GM06990 (cell line): ENCODE results near the gene PQBP1.
"Not testable (repeated sequence)": the region's sequence is repeated elsewhere in the genome, so short reads cannot be mapped to it uniquely, and the experiment has no call there.

Experiments
- DNase-seq: peaks from one replicate; pipeline ENCODE4 v3.0.0-alpha.2; 2011; ENCODE audit not compliant: insufficient read length; ENCODE audit errors: extremely low read depth
- H3K27me3 ChIP-seq: replicated peaks from 2 replicates; pipeline ENCODE4 v1.6.0; 2011; ENCODE audit warnings: low read length; ENCODE audit not compliant: control insufficient read depth, insufficient read depth
- H3K36me3 ChIP-seq: 2 replicates; pipeline ENCODE4 v1.5.1; 2011; ENCODE audit warnings: low read length; ENCODE audit not compliant: control insufficient read depth, insufficient read depth
- H3K4me3 ChIP-seq: replicated peaks from 2 replicates; pipeline ENCODE4 v1.5.1; 2011; ENCODE audit warnings: low read depth, mild to moderate bottlenecking, control low read depth, low read length
- TF ChIP-seq, protein P1 (sequence below): IDR thresholded peaks from 2 replicates; pipeline ENCODE4 v1.5.1; 2011; ENCODE audit warnings: low read length, control low read depth, mild to moderate bottlenecking, inconsistent platforms; ENCODE audit not compliant: insufficient read depth, poor library complexity, severe bottlenecking

PQBP1 gene, protein sequence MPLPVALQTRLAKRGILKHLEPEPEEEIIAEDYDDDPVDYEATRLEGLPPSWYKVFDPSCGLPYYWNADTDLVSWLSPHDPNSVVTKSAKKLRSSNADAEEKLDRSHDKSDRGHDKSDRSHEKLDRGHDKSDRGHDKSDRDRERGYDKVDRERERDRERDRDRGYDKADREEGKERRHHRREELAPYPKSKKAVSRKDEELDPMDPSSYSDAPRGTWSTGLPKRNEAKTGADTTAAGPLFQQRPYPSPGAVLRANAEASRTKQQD

DNA sequence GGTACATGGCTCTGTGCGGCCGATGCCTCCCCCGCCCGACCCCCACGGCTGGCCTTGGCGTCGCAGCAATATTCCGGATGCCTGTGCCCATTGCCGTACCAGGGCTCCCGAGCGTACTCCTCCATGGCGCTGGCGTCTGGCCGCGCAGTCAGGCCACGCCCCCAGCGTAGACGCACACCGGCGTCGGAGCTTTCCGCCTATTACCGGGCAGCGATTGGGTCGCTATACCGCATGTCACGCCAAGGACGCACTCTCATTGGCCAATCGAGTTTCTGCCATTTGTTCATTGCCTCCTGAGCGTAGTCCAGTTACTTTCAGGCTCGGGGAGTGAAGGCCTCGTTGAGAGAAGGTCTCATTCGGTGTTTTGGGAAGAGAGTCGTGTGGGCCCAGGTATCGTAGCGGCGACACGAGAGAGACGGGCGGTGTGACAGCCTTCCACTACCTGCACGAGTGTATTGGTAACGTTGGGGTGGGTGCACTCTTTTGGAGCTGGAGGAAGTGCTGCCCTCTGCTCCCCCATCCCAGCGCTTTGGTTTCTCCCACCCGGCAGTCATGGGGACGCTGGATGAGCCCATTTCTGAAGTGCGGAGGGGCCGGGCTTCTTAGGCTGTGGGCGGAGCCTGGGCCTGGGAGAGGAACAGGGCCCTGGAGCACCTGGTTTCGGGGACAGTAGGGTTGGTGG, at the start of gene PQBP1, which contains the start of gene TIMM17B:
Gene PQBP1, plus strand, starts transcription at position 306 of the 682 bp plus-strand sequence. CDS start 580 bp downstream, outside the sequence.
Gene TIMM17B, minus strand, starts transcription at position 144 of the 682 bp plus-strand sequence. Its CDS starts 19 bp downstream, at position 125.
- peak; percentile 93 for DNase-seq
- TF ChIP-seq, protein P1, sequence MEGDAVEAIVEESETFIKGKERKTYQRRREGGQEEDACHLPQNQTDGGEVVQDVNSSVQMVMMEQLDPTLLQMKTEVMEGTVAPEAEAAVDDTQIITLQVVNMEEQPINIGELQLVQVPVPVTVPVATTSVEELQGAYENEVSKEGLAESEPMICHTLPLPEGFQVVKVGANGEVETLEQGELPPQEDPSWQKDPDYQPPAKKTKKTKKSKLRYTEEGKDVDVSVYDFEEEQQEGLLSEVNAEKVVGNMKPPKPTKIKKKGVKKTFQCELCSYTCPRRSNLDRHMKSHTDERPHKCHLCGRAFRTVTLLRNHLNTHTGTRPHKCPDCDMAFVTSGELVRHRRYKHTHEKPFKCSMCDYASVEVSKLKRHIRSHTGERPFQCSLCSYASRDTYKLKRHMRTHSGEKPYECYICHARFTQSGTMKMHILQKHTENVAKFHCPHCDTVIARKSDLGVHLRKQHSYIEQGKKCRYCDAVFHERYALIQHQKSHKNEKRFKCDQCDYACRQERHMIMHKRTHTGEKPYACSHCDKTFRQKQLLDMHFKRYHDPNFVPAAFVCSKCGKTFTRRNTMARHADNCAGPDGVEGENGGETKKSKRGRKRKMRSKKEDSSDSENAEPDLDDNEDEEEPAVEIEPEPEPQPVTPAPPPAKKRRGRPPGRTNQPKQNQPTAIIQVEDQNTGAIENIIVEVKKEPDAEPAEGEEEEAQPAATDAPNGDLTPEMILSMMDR, result no peak
- H3K27me3 ChIP-seq, result no peaks in the 10 kb centered on the region
- peak within 1 kb of the TSS; percentile 80 for H3K4me3 ChIP-seq
- H3K36me3 ChIP-seq, result peaks cover 2% of the 10 kb centered on the region

DNA sequence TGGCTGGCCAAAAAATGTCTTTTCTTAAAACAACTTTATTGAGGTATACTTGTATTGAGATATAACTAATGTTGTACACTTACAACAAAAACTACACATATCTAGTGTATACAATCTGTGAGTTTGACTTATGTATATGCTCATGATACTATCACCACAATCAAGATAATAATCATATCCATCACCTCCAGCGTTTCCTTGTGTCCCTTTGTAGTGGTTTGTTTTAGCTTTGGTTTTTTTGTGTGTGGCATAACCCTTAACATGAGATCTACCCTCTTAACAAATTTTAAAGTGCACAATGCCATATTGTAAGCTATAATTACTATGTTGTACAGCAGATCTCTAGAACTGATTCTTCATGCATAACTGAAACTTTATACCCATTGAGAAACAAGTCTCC, 48.9 kb upstream of the PQBP1 start:
- TF ChIP-seq, protein P1, result no peak
- H3K4me3 ChIP-seq, result no peak overlapping the region
- DNase-seq, result no peak
- no peaks in the 10 kb centered on the region for H3K36me3 ChIP-seq
- H3K27me3 ChIP-seq, result no peaks in the 10 kb centered on the region; the same call in 1 of the 2 replicates

DNA sequence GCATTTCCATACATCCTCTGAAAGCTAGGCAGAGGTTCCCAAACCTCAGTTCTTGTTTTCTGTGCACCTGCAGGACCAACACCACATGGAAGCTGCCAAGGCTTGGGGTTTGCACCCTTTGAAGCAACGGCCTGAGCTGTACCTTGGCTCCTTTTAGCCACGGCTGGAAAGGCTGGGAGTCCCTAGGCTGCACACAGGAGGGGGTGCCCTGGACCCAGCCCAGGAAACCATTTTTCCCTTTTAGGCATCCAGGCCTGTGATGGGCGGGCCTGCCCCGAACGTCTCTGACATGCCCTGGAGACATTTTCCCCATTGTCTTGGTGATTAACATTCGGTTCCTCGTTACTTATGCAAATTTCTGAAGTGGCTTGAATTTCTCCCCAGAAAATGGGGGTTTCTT, 44.9 kb upstream of the PQBP1 start:
- Histone ChIP-seq H3K36me3 (no peaks in the 10 kb centered on the region), H3K27me3 (no peaks in the 10 kb centered on the region; the same call in 1 of the 2 replicates), H3K4me3 (no peak overlapping the region)
- no peak for DNase-seq
- TF ChIP-seq, protein P1, result no peak

DNA sequence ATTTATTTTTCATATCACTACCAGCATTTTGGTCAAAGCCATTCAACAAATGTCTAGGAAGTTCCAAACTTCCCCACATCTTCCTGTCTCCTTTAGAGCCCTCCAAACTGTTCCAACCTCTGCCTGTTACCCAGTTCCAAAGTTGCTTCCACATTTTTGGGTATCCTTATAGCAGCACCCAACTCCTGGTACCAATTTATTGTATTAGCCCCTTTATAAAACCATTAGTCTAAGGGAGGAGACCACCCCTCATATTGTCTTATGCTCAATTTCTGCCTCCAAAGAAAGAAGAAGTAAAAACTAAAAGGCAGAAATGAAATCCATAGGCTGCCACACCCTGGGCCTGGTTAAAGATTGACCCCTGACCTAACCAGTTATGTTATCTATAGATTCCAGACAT, 44.2 kb upstream of the PQBP1 start:
- H3K4me3 ChIP-seq, H3K27me3 ChIP-seq, H3K36me3 ChIP-seq, DNase-seq: not testable (repeated sequence)

DNA sequence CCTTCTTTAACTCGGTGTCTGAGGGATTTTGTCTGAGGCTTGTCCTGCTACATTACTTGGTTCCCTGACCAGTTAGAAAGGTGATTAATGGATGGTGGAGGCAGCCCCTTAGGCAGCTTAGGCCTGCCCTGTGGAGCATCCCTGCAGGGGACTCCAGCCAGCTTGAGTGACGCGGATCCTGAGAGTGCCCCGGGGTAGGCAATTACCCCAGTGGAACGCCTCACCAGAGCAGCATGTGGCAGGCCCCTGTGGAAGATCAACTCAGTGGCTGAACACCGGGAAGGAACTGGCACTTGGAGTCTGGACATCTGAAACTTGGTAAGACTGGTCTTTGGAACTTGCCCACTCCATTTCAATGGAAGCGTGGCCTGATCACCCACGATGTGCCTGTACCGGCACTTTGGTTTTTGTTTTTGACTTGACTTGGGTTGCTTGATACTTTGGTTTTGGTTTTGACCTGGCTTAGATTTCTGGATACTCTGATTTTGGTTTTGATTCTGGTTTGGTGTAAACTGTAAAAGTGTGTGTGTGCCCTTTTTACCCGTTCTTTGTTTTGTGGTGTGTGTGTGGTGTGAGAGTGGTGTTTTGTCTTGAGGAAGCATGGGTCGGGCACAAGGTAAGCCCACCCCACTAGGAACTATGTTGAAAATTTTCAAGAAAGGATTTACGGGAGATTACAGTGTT, 43.5 kb upstream of the PQBP1 start:
- H3K27me3 ChIP-seq, DNase-seq, H3K36me3 ChIP-seq, H3K4me3 ChIP-seq: not testable (repeated sequence)

DNA sequence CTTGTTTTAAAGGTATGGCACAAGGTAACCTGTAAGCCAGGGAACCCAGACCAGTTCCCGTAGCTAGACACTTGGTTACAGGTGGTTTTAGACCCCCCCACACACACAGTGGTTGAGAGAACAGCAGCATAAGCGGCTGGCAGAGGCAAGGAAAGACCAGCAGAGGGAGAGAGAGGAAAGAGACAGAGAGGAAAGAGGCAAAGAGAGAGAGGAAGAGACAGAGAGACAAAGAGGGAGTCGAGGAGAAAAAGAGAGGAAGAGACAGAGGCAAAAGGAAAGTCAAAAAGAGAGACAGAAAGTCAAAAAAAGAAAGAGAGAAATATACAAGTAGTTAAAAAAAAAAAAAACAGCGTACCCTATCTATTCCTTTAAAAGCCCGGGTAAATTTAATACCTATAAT, 42.8 kb upstream of the PQBP1 start:
- Histone ChIP-seq H3K36me3 (no peaks in the 10 kb centered on the region), H3K27me3 (no peaks in the 10 kb centered on the region; the same call in 1 of the 2 replicates), H3K4me3 (no peak overlapping the region)
- DNase-seq, result no peak
- TF ChIP-seq, protein P1, result no peak
